SK-N-SH (cell line): ENCODE measurements around the gene ANKRD11. TPM values are rescaled to one million over a fixed set of nuclear protein-coding genes. Genes with fewer than 3 reads are reported as not detected.

Source experiments
- CTCF ChIA-PET: fragments of 300-600, 350-600 bp; formaldehyde crosslinking; extraction: SDS; loops from one replicate; lab custom pipeline; 2021; lab: Yijun Ruan, JAX
- POLR2A ChIA-PET: fragments of 350-600 bp; sonication (Branson Sonifier 250); formaldehyde crosslinking; extraction: SDS; loops from one replicate; lab custom pipeline; 2020; ENCODE audit warnings: antibody characterized with exemption, inconsistent platforms; lab: Yijun Ruan, JAX
- DNase-seq: peaks from one replicate; pipeline ENCODE4 v3.0.0; 2012
- H2AFZ ChIP-seq: fragments of 200-600 bp; sonication (generic); 2 replicates; pipeline ENCODE4 v1.8.1; 2016; ENCODE audit warnings: antibody characterized with exemption, mild to moderate bottlenecking, low read depth
- H3F3A ChIP-seq: fragments of 200-600 bp; sonication (generic); replicated peaks from 2 replicates; pipeline ENCODE3; 2016; ENCODE audit warnings: antibody characterized with exemption, mild to moderate bottlenecking; ENCODE audit not compliant: insufficient read depth
- H3K27ac ChIP-seq, 2 experiments: fragments of 200-500 bp in 1 of 2; fragments of 200-600 bp in 1 of 2; sonication (Bioruptor generic) in 1 of 2; sonication (generic), shearing (Covaris generic) in 1 of 2; 2 replicates each; pipeline versions ENCODE4 v1.5.1 to v1.6.1; 2014 to 2016; ENCODE audit warnings: low read depth in 2 of 2, inconsistent platforms in 1 of 2, low read length in 1 of 2, mild to moderate bottlenecking in 1 of 2, mixed read lengths in 1 of 2
- H3K27me3 ChIP-seq: fragments of 200-600 bp; sonication (generic), shearing (Covaris generic); 2 replicates; pipeline ENCODE4 v1.6.1; 2016; ENCODE audit warnings: mixed run types; ENCODE audit not compliant: insufficient read depth
- H3K36me3 ChIP-seq, 2 experiments: fragments of 200-500 bp in 1 of 2; fragments of 200-600 bp in 1 of 2; sonication (Bioruptor generic) in 1 of 2; sonication (generic) in 1 of 2; replicated peaks in 1 of 2; 2 replicates each; pipeline versions ENCODE3 to v1.5.1; 2014 to 2016; ENCODE audit warnings: low read length in 1 of 2, mild to moderate bottlenecking in 1 of 2; ENCODE audit not compliant: insufficient read depth in 2 of 2, control insufficient read depth in 1 of 2
- H3K4me1 ChIP-seq, 2 experiments: fragments of 200-500 bp in 1 of 2; fragments of 200-600 bp in 1 of 2; sonication (Bioruptor generic) in 1 of 2; sonication (generic), shearing (Covaris generic) in 1 of 2; 2 replicates each; pipeline versions ENCODE4 v1.5.1 to v1.6.1; 2014 to 2016; ENCODE audit warnings: low read depth in 1 of 2, low read length in 1 of 2, mixed run types in 1 of 2; ENCODE audit not compliant: insufficient read depth in 2 of 2, control insufficient read depth in 1 of 2
- H3K4me2 ChIP-seq: fragments of 200-600 bp; sonication (generic), shearing (Covaris generic); 2 replicates; pipeline ENCODE4 v1.6.1; 2017; ENCODE audit warnings: mixed run types
- H3K4me3 ChIP-seq, 2 experiments: fragments of 200-500 bp in 1 of 2; fragments of 200-600 bp in 1 of 2; sonication (Bioruptor generic) in 1 of 2; sonication (generic), shearing (Covaris generic) in 1 of 2; 2 replicates each; pipeline versions ENCODE4 v1.5.1 to v1.8.1; 2014 to 2016; ENCODE audit warnings: low read depth in 2 of 2, inconsistent platforms in 1 of 2, low read length in 1 of 2, mild to moderate bottlenecking in 1 of 2, mixed read lengths in 1 of 2, moderate library complexity in 1 of 2
- H3K79me2 ChIP-seq: fragments of 200-600 bp; sonication (generic); 2 replicates; pipeline ENCODE4 v1.8.1; 2017; ENCODE audit warnings: mild to moderate bottlenecking; ENCODE audit not compliant: insufficient read depth
- H3K9ac ChIP-seq: fragments of 200-600 bp; sonication (generic); 2 replicates; pipeline ENCODE4 v1.6.1; 2017; ENCODE audit warnings: mixed run types
- H3K9me2 ChIP-seq: fragments of 200-600 bp; sonication (generic); 2 replicates; pipeline ENCODE4 v1.6.1; 2017; ENCODE audit warnings: mixed run types
- H3K9me3 ChIP-seq: fragments of 200-600 bp; sonication (generic); 2 replicates; pipeline ENCODE4 v1.6.1; 2017; ENCODE audit warnings: mixed run types, mild to moderate bottlenecking, moderate library complexity
- H4K20me1 ChIP-seq: fragments of 200-600 bp; sonication (generic); 2 replicates; pipeline ENCODE4 v1.6.1; 2017; ENCODE audit warnings: mild to moderate bottlenecking, mixed run types; ENCODE audit not compliant: insufficient read depth
- CTCF ChIP-seq: fragments of 200-600 bp; sonication (generic); IDR thresholded peaks from 2 replicates; pipeline ENCODE4 v1.6.1; 2017; ENCODE audit warnings: antibody characterized with exemption, mild to moderate bottlenecking, moderate library complexity
- EZH2phosphoT487 ChIP-seq: fragments of 200-600 bp; sonication (generic); IDR thresholded peaks from 2 replicates; pipeline ENCODE4 v1.6.1; 2017; ENCODE audit warnings: low read depth, mixed run types, mild to moderate bottlenecking, antibody characterized with exemption, moderate library complexity, borderline replicate concordance
- FOSL2 ChIP-seq: IDR thresholded peaks from 2 replicates; pipeline ENCODE4 v1.4.0; 2012; ENCODE audit warnings: low read depth, mild to moderate bottlenecking, moderate library complexity, borderline replicate concordance
- FOXJ3 ChIP-seq: sonication (generic); formaldehyde crosslinking; IDR thresholded peaks from 2 replicates; pipeline ENCODE4 v1.5.1; 2020; ENCODE audit warnings: mild to moderate bottlenecking, missing genetic modification reagents
- FOXM1 ChIP-seq: IDR thresholded peaks from 2 replicates; pipeline ENCODE4 v1.4.0; 2012; ENCODE audit warnings: low read depth, mild to moderate bottlenecking
- GATA2 ChIP-seq: sonication (generic); formaldehyde crosslinking; IDR thresholded peaks from 2 replicates; pipeline ENCODE4 v1.5.0; 2020; ENCODE audit warnings: mild to moderate bottlenecking, missing genetic modification reagents
- JUND ChIP-seq: IDR thresholded peaks from 2 replicates; pipeline ENCODE4 v1.4.0; 2012
- MEF2A ChIP-seq: IDR thresholded peaks from 2 replicates; pipeline ENCODE4 v1.4.0; 2012; ENCODE audit warnings: low read depth, borderline replicate concordance
- NFIC ChIP-seq: IDR thresholded peaks from 2 replicates; pipeline ENCODE4 v1.4.0; 2012; ENCODE audit warnings: borderline replicate concordance
- RFX5 ChIP-seq: IDR thresholded peaks from 2 replicates; pipeline ENCODE4 v1.6.1; 2012; ENCODE audit warnings: mild to moderate bottlenecking, improper control_type of control experiment, low read length
- TAF1 ChIP-seq: IDR thresholded peaks from 2 replicates; pipeline ENCODE4 v1.6.1; 2012; ENCODE audit warnings: low read depth, mild to moderate bottlenecking, low read length, moderate library complexity, borderline replicate concordance
- TEAD4 ChIP-seq: IDR thresholded peaks from 2 replicates; pipeline ENCODE4 v1.4.0; 2012; ENCODE audit warnings: mild to moderate bottlenecking, borderline replicate concordance; ENCODE audit not compliant: insufficient read depth
- USF2 ChIP-seq: fragments of 150-350 bp; IDR thresholded peaks from 2 replicates; pipeline ENCODE4 v1.6.1; 2017; ENCODE audit warnings: antibody characterized with exemption, low read length, low read depth, borderline replicate concordance
- YY1 ChIP-seq: IDR thresholded peaks from 2 replicates; pipeline ENCODE4 v1.4.0; 2012; ENCODE audit warnings: low read depth, mild to moderate bottlenecking
- WGBS: methylation state at CpG from one replicate; pipeline ENCODE4 v1.1.6; 2017; ENCODE audit warnings: low lambda C conversion rate; 5-methylcytosine and 5-hydroxymethylcytosine counted together
- polyA plus RNA-seq, 3 experiments: library from polyadenylated mRNA; depleted of rRNA; stranded (reverse); fragments of >200 nt; gene quantifications; 2 replicates each; pipeline ENCODE4 v1.2.3, GENCODE V29; 2012
- TF ChIP-seq, protein P1 (sequence below): fragments of 150-350 bp; IDR thresholded peaks from 2 replicates; pipeline ENCODE4 v1.6.1; 2016; ENCODE audit warnings: mild to moderate bottlenecking, low read depth, low read length
- TF ChIP-seq, protein P2 (sequence below): IDR thresholded peaks from 2 replicates; pipeline ENCODE4 v1.4.0; 2012; ENCODE audit warnings: low read depth, borderline replicate concordance

Gene ANKRD11
- polyA plus RNA-seq, 1 of the 3 experiments (the other 2 are of a cell fraction) = 50.2 TPM

GRCh38 chr16:89291776-89292175 lies 198.6 kb downstream of the ANKRD11 start:
- H3F3A ChIP-seq = no peaks in the 10 kb centered on the region
- peaks cover 64% of the 10 kb centered on the region for H4K20me1 ChIP-seq
- no peak overlapping the region for H3K9ac ChIP-seq
- no peak overlapping the region for H2AFZ ChIP-seq
- 94% methylated on average over 12 of the region's 13 CpGs for WGBS
- no peak for DNase-seq
- TF ChIP-seq FOSL2 = no peak
- no peak for TF ChIP-seq FOXM1
- H3K27me3 ChIP-seq = no peaks in the 10 kb centered on the region
- H3K9me2 ChIP-seq = no peaks in the 10 kb centered on the region
- no peak overlapping the region for H3K4me3 ChIP-seq
- peaks cover 12 to 34% of the 10 kb centered on the region in 2 experiments for H3K36me3 ChIP-seq
- H3K4me2 ChIP-seq = no peak overlapping the region
- POLR2A ChIA-PET = no interaction called here
- H3K4me1 ChIP-seq = no peaks in the 10 kb centered on the region; a peak in 1 of 4 replicates
- CTCF ChIA-PET = interaction anchor here (0.8 to 0.9 kb wide), 3 partner anchors 9 to 51 kb away, joined by 3 to 4 read pairs (median 3); no protein-coding TSS in a partner anchor
- H3K9me3 ChIP-seq = no peaks in the 10 kb centered on the region
- H3K27ac ChIP-seq = no peak overlapping the region; a peak in 1 of 4 replicates
- H3K79me2 ChIP-seq = peaks cover 62% of the 10 kb centered on the region

GRCh38 chr16:89291363-89291762 lies 199.0 kb downstream of the ANKRD11 start:
- Histone ChIP-seq H3F3A (no peaks in the 10 kb centered on the region), H3K27ac (no peak overlapping the region; a peak in 1 of 4 replicates), H3K9me2 (no peaks in the 10 kb centered on the region), H3K9ac (no peak overlapping the region), H3K4me2 (no peak overlapping the region), H3K79me2 (peaks cover 58% of the 10 kb centered on the region), H2AFZ (no peak overlapping the region), H3K36me3 (peaks cover 14 to 36% of the 10 kb centered on the region in 2 experiments), H3K9me3 (no peaks in the 10 kb centered on the region), H3K4me3 (no peak overlapping the region), H3K4me1 (no peaks in the 10 kb centered on the region; a peak in 1 of 4 replicates), H3K27me3 (no peaks in the 10 kb centered on the region), H4K20me1 (peaks cover 60% of the 10 kb centered on the region)
- no peak for DNase-seq
- ChIA-PET CTCF (interaction anchor here (0.6 to 1.0 kb wide), 5 partner anchors 9 to 511 kb away, joined by 3 to 4 read pairs (median 3); no protein-coding TSS in a partner anchor), POLR2A (no interaction called here)
- TF ChIP-seq, protein P1, sequence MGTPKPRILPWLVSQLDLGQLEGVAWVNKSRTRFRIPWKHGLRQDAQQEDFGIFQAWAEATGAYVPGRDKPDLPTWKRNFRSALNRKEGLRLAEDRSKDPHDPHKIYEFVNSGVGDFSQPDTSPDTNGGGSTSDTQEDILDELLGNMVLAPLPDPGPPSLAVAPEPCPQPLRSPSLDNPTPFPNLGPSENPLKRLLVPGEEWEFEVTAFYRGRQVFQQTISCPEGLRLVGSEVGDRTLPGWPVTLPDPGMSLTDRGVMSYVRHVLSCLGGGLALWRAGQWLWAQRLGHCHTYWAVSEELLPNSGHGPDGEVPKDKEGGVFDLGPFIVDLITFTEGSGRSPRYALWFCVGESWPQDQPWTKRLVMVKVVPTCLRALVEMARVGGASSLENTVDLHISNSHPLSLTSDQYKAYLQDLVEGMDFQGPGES = no peak
- TF ChIP-seq, protein P2, sequence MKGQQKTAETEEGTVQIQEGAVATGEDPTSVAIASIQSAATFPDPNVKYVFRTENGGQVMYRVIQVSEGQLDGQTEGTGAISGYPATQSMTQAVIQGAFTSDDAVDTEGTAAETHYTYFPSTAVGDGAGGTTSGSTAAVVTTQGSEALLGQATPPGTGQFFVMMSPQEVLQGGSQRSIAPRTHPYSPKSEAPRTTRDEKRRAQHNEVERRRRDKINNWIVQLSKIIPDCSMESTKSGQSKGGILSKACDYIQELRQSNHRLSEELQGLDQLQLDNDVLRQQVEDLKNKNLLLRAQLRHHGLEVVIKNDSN = no peak
- TF ChIP-seq JUND (no peak), EZH2phosphoT487 (no peak), MEF2A (no peak), TAF1 (no peak), YY1 (no peak), RFX5 (no peak), CTCF (no peak), USF2 (no peak), GATA2 (CRISPR knock-in tag) (no peak), TEAD4 (no peak), NFIC (no peak), FOXJ3 (CRISPR knock-in tag) (no peak)
- 90% methylated on average over 9 of the region's 9 CpGs for WGBS
